Epithelial cell of esophagus (primary cell): ENCODE measurements around the gene MYRIP.

ENCODE experiments used
- DNase-seq: peaks from one replicate; pipeline ENCODE4 v3.0.0; 2010; ENCODE audit warnings: low read depth
- H3K4me3 ChIP-seq: 2 replicates; pipeline ENCODE4 v1.5.1; 2011; ENCODE audit warnings: mild to moderate bottlenecking, low read length, control low read depth
- CTCF ChIP-seq: IDR thresholded peaks from 2 replicates; pipeline ENCODE4 v1.5.1; 2011; ENCODE audit warnings: low read depth, mild to moderate bottlenecking, low read length, control low read depth, inconsistent platforms; ENCODE audit not compliant: insufficient read depth; ENCODE audit errors: missing control alignments

Gene MYRIP

DNA sequence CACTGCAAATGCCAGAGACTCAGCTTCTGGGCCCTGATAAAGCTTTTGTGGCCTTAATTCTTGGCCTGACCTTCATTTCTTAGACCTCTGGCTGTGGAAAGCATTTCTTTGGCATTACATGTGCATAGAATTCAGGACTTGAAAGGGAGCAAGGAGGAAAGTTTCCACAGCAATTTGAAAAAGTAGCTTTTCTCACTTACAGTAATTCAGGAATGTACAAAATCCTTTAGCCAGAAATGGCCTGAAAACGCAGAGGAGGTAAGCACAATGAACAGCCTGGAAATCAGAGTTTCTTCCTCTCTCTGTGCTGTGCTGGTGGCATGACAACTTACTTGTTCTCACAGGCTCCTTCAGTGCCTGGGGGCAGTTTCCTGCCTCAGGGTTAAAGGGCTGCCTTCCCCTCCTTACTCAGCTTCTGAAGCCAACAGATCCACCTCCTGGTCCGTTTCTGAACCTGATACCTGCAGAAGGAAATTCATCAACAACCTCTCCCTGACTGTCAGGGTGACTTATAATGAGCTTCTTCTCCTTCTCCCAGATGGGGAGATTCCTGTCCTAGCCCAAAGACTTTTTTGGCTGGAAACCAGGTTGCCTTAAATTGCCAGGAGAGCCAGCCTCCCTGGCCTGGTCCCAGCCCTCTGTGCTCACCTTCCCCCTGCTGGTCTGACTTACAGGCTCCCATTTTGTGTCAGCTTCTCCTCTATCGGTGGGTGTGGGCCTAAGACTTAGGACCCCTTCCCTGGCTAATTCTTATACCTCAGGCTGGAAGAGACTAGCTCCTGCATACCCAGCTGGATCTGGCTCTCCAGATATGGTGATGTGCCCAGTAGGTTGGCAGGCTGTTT, 102.3 kb downstream of the MYRIP start:
- TF ChIP-seq CTCF, result no peak
- DNase-seq, result peak; percentile 56
- H3K4me3 ChIP-seq, result no peak overlapping the region

GRCh38 chr3:39915027-39915426, 105.6 kb downstream of the MYRIP start:
- no peak for DNase-seq

DNA sequence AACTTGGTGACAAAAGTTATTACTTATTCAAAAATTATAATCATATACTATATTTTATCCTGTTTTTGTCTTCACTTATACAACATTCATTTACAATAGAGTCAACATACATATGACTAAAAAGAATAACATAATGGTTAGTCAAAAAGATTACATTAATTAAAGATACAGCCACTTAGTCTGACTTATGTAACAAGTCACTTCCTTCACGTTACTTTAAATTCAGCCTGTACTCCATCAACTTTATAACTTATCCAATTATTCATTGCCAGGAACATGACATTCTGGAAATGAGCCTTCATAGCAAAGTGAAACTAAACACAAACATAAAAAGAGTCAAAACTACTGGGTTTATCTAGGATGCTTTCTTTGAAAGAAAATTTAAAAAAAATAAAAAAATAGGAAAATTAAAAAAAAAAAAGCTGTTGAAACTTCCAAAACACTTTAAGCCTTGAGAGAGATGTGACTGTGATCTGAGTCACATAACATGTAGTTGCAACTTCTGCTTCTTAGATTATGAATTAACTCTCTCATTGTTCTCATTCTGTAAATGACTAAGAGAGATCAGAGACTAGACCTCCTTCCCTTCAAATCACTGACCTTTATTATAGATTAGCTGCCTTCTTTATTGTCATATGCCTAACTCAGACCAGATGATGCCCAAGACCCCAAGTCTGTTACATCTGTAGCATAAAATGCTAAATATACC, 107.8 kb downstream of the MYRIP start:
- DNase-seq, result peak; percentile 67
- no peak for TF ChIP-seq CTCF
- no peak overlapping the region for H3K4me3 ChIP-seq

More at GRCh38 chr3:39915027-39915426, 105.6 kb downstream of the MYRIP start:
- H3K4me3 ChIP-seq, result no peak overlapping the region
- no peak for TF ChIP-seq CTCF

DNA sequence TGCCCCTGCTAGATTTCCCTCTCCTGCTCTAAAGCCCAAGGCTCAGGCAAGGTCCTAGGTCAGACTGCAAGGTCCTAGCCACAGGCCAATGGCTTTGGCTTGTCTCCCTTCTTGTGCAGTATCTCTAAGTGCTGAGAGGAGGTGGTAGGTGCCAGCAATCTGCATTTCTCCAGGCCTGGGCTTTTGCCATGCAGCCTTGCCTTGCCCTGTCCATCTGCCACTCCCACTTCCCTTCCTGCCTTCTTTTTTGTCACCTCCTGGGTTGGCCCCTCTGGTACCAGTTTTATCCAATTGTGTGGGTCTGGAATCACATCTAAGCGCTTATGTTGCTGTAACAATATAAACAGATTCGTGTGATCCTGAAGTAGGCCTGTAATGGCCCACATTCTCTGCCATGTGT, 109.9 kb downstream of the MYRIP start:
- H3K4me3 ChIP-seq, result no peak overlapping the region
- no peak for DNase-seq
- TF ChIP-seq CTCF, result no peak

DNA sequence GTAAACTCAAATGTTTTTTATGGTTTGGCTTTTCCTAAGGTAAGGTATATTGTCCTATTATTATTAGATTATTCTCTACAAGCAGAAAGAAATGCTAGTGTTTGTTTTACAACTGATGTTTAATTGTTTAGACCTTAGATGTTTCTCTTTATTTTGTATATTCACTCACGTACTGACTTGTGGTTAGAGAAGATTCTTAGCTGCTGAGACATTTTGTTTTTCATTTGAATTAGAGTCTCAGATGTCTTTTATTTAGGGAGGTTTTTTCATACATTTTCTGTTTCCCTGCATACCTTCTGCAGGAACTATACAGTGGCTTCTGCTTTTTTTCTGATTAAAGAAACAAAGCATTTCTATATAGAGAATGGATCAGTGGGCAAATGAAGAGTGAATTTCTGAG, 110.9 kb downstream of the MYRIP start:
- TF ChIP-seq CTCF, result no peak
- H3K4me3 ChIP-seq, result no peak overlapping the region

DNA sequence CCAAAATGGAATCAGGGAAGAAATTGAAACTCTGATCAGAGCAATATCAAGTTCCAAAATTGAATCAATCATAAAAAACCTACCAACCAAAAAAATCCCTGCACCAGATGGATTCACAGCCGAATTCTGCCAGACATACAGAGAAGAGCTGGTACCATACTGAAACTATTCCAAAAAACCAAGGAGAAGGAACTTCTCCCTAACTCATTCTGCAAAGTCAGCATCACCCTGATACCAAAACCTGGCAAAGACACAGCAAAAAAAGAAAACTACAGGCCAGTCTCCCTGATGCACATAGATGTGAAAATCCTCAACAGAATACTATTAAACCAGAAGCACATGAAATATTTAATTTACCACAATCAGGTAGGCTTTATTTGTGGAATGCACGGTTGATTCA, 118.1 kb downstream of the MYRIP start:
- no peak for TF ChIP-seq CTCF
- H3K4me3 ChIP-seq, result no peak overlapping the region
- DNase-seq, result no peak

More for the DNA sequence above, 110.9 kb downstream of the MYRIP start:
- no peak for DNase-seq
